K562 (cell line): ENCODE data around the gene CHTOP. TPM values are rescaled to one million over a fixed set of nuclear protein-coding genes. Genes with fewer than 3 reads are reported as not detected.

Source experiments
- ARNT ChIP-seq, 2 experiments: fragments of 450-650 bp; IDR thresholded peaks; 2 replicates each; pipeline ENCODE4 v1.6.1; 2016; ENCODE audit warnings: mild to moderate bottlenecking in 1 of 2
- ATF6 ChIP-seq: sonication (generic); formaldehyde crosslinking; IDR thresholded peaks from 2 replicates; pipeline ENCODE4 v1.4.0; 2020; ENCODE audit warnings: mild to moderate bottlenecking, missing genetic modification reagents
- ELK1 ChIP-seq: sonication (generic); formaldehyde crosslinking; IDR thresholded peaks from 2 replicates; pipeline ENCODE4 v1.8.1; 2022; ENCODE audit warnings: missing genetic modification reagents
- HDAC1 ChIP-seq, 2 experiments: fragments of 450-650 bp; IDR thresholded peaks; 2 replicates each; pipeline ENCODE4 v1.6.1; 2016 to 2017; ENCODE audit warnings: inconsistent platforms in 1 of 2, mild to moderate bottlenecking in 1 of 2, moderate library complexity in 1 of 2
- JUN ChIP-seq, 2 experiments: sonication (generic) in 1 of 2; formaldehyde crosslinking in 1 of 2; IDR thresholded peaks; 2 replicates each; pipeline versions ENCODE4 v1.6.1 to v1.8.0; 2012 to 2022; ENCODE audit warnings: borderline replicate concordance in 2 of 2, mild to moderate bottlenecking in 2 of 2, improper control_type of control experiment in 1 of 2, low read depth in 1 of 2, low read length in 1 of 2, missing genetic modification reagents in 1 of 2
- MAZ ChIP-seq, 2 experiments: fragments of 450-650 bp in 1 of 2; sonication (generic) in 1 of 2; formaldehyde crosslinking; IDR thresholded peaks in 1 of 2; conservative IDR thresholded peaks in 1 of 2; 2 replicates each; pipeline versions ENCODE4 v1.4.0 to v1.5.0; 2020; ENCODE audit warnings: mild to moderate bottlenecking in 1 of 2, missing genetic modification reagents in 1 of 2
- MBD1 ChIP-seq: fragments of 250-450 bp; sonication (Bioruptor Pico); IDR thresholded peaks from 2 replicates; pipeline ENCODE4 v1.8.0; 2022; ENCODE audit warnings: inconsistent platforms
- MCM2 ChIP-seq: fragments of 450-650 bp; IDR thresholded peaks from 2 replicates; pipeline ENCODE4 v1.6.1; 2017; ENCODE audit warnings: low read depth, mild to moderate bottlenecking
- MEF2D ChIP-seq: conservative IDR thresholded peaks from 2 replicates; pipeline ENCODE4 v1.6.1; 2016; ENCODE audit warnings: low read depth, missing genetic modification characterization, missing compliant biosample characterization
- MLLT1 ChIP-seq, 2 experiments: fragments of 450-650 bp; IDR thresholded peaks; 2 replicates each; pipeline ENCODE4 v1.6.1; 2016
- NBN ChIP-seq: fragments of 450-650 bp; IDR thresholded peaks from 2 replicates; pipeline ENCODE4 v1.6.1; 2016; ENCODE audit warnings: low read depth, mild to moderate bottlenecking
- NFE2L1 ChIP-seq: fragments of 450-650 bp; IDR thresholded peaks from 2 replicates; pipeline ENCODE4 v1.6.1; 2016; ENCODE audit warnings: missing genetic modification characterization, low read depth, mild to moderate bottlenecking, missing compliant biosample characterization, moderate library complexity, borderline replicate concordance
- NR4A1 ChIP-seq, 2 experiments: fragments of 250-450 bp in 1 of 2; fragments of 450-650 bp in 1 of 2; sonication (Bioruptor Pico) in 1 of 2; IDR thresholded peaks; 2 replicates each; pipeline versions ENCODE4 v1.4.0 to v1.6.1; 2016 to 2020; ENCODE audit warnings: mild to moderate bottlenecking in 2 of 2, missing compliant biosample characterization in 1 of 2, missing genetic modification characterization in 1 of 2, moderate library complexity in 1 of 2
- PML ChIP-seq: IDR thresholded peaks from 2 replicates; pipeline ENCODE4 v1.6.1; 2012; ENCODE audit warnings: low read length, inconsistent platforms
- SAP30 ChIP-seq: fragments of 200-600 bp; sonication (generic); IDR thresholded peaks from 2 replicates; pipeline ENCODE4 v1.6.1; 2012; ENCODE audit warnings: borderline replicate concordance, low read depth, mild to moderate bottlenecking, moderate library complexity, low read length, control low read depth, inconsistent platforms; ENCODE audit not compliant: insufficient read depth, poor library complexity, severe bottlenecking
- ZNF277 ChIP-seq: fragments of 250-450 bp; sonication (Bioruptor Pico); IDR thresholded peaks from 2 replicates; pipeline ENCODE4 v1.8.0; 2022; ENCODE audit warnings: inconsistent platforms, mild to moderate bottlenecking, moderate library complexity, borderline replicate concordance
- ZNF668 ChIP-seq: fragments of 250-450 bp; sonication (Bioruptor Pico); IDR thresholded peaks from 2 replicates; pipeline ENCODE4 v1.8.0; 2022; ENCODE audit warnings: mild to moderate bottlenecking, inconsistent platforms
- ZNF699 ChIP-seq: fragments of 250-450 bp; sonication (Bioruptor Pico); IDR thresholded peaks from 2 replicates; pipeline ENCODE4 v1.8.0; 2021; ENCODE audit warnings: mild to moderate bottlenecking, moderate library complexity; ENCODE audit not compliant: insufficient replicate concordance
- polyA plus RNA-seq, 8 experiments: library from polyadenylated mRNA; depleted of rRNA in 4 of 8; stranded (reverse) in 5 of 8; unstranded in 3 of 8; fragments of >200 nt; fragmentation: Nextera tagmentation in 2 of 8; fragmentation: Illumina TruSeq in 1 of 8; extraction: Ambion mirVana in 2 of 8; extraction: Trizol in 1 of 8; gene quantifications; 2 replicates each; pipeline versions ENCODE4 v1.2.1 to v1.2.3, GENCODE V29; 2011 to 2014; ENCODE audit warnings: inconsistent platforms in 1 of 8, missing spikeins in 1 of 8
- total RNA-seq, 7 experiments: library from RNA; depleted of rRNA in 6 of 7; stranded (reverse); fragments of >200 nt in 6 of 7; fragmentation: Illumina TruSeq in 2 of 7; extraction: Trizol in 2 of 7; gene quantifications; 2 replicates each; pipeline versions ENCODE4 v1.2.1 to v1.2.3, GENCODE V29; 2011 to 2021; ENCODE audit warnings: low replicate concordance in 1 of 7

The CHTOP gene
- total and polyA plus RNA-seq, 9 of the 15 experiments (the other 6 are each of a cell fraction or from before 2014, with no cell fraction given): 10.2 to 91.8 (median 60.8) TPM

- TF ChIP-seq SAP30: peak; percentile 14
- no peak for TF ChIP-seq MCM2
- no peak for TF ChIP-seq PML
- no peak for TF ChIP-seq MBD1 (CRISPR knock-in tag)
- TF ChIP-seq ARNT (IDR thresholded peaks at IDR 0.05): no peak
- no peak for TF ChIP-seq MEF2D (tag)
- 0 out of 4 replicates have a peak, but pooled peaks of 1 of the 2 experiments have one; percentile 24 for TF ChIP-seq HDAC1 (IDR thresholded peaks at IDR 0.05)
- no peak for TF ChIP-seq ELK1 (CRISPR knock-in tag)
- TF ChIP-seq ATF6 (CRISPR knock-in tag): no peak
- no peak for TF ChIP-seq ZNF699 (CRISPR knock-in tag)
- TF ChIP-seq NR4A1 (CRISPR knock-in tag; IDR thresholded peaks at IDR 0.05): no peak
- TF ChIP-seq NR4A1 (tag; IDR thresholded peaks at IDR 0.05): no peak
- no peak for TF ChIP-seq ZNF668 (CRISPR knock-in tag)
- peak in 1 of 2 experiments; percentile 6; a peak in 1 of 4 replicates for TF ChIP-seq MAZ (CRISPR knock-in tag; conservative IDR thresholded peaks at IDR 0.05 in 1 of 2, IDR thresholded peaks at IDR 0.05 in 1 of 2)
- peak; percentile 55; the same call in 1 of the 2 replicates for TF ChIP-seq NBN
- no peak for TF ChIP-seq ZNF277 (CRISPR knock-in tag)
- TF ChIP-seq MLLT1 (IDR thresholded peaks at IDR 0.05): 0 out of 4 replicates have a peak, but pooled peaks of 1 of the 2 experiments have one; percentile 20
- no peak for TF ChIP-seq NFE2L1 (tag)
- TF ChIP-seq JUN (IDR thresholded peaks at IDR 0.05; ENCODE audit: borderline replicate concordance, low read depth, low read length): no peak
- TF ChIP-seq JUN (CRISPR knock-in tag; IDR thresholded peaks at IDR 0.05; ENCODE audit: borderline replicate concordance): no peak
These were observed 609 bp upstream of the CHTOP start (continued) for GRCh38 chr1:153633161-153633753.
